HTR-8/SVneo (cell line): ENCODE data around the gene IGFL3.
"Not testable (repeated sequence)": the region's sequence is repeated elsewhere in the genome, so short reads cannot be mapped to it uniquely, and the experiment has no call there.

Experiments
- DNase-seq: peaks from one replicate; pipeline ENCODE4 v3.0.0; 2011; ENCODE audit warnings: low spot score, mixed read lengths; ENCODE audit not compliant: insufficient read length
- FAIRE-seq: peaks from 2 replicates; lab custom pipeline; 2011; peaks lifted over from hg19 to GRCh38; lab: Jason Lieb, UNC

The IGFL3 gene

DNA sequence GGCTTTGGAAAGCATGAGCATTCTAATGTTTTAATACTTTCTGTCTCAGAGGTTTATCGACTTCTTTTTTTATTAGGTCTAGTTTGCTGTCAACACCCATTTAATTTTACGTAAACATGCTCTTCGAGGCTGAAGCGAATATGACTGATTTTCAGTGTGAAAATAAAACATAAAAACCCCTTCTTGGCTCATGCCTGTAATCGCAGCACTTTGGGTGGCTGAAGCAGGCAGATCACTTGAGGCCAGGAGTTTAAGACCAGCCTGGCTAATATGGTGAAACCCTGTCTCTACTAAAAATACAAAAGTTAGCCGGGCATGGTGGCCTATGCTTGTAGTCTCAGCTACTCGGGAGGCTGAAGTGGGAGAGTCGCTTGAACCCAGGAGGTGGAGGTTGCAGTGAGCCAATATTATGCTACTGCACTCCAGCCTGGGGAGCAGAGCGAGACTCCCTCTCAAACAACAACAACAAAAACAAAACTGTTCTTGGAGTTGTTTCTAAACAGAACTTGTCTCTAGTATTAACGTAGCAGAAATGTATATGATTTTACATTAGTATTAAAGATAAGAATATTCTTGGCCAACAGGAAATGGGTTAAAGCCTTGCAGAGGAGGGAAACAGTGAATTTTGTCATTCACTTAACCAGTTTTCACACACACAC lies 7.1 kb upstream of the IGFL3 start:
- no peak for FAIRE-seq
- no peak for DNase-seq

GRCh38 chr19:46126086-46126580 lies 1.6 kb upstream of the IGFL3 start:
- DNase-seq, result no peak
- no peak for FAIRE-seq

DNA sequence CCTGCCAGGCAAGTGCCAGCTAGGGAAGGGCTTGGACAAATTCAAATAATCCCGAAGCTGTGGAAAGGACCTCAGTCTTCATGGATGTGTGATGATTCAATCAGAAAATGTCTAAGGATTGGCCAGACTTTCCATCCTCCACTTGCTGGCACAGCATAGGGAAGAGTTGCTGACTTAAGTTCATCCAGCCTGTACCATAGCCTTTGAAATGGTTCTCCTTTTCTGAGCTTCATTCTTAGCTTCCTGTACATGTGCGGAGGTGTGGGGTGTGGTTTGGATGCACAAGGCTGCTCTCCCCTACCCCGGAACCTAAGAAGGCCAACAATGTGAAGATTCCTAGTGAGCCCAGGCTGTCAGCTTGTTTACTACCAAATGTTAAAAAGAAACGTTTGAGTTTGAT lies 959 bp upstream of the IGFL3 start:
- FAIRE-seq (no peak), DNase-seq (no peak)

DNA sequence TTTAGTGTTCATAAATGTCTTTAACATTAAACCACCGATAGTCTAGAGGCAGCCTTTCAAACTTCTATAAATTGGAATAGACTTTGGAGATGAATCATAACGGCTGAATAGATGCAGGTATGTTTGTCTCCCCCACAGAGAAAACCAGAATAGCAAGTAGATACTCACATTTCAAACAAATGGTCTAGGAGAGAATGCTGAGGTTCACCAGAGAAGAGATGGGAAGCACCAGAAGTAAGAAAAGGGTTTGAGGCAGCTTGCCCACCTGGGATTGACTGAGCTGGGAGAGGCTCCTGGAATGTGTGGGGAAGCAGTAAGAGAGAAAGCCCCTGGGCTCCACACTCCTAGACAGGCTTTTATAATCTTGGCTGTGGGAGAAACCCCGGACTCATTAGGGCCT lies 6.4 kb downstream of the IGFL3 start:
- FAIRE-seq (no peak), DNase-seq (no peak)

GRCh38 chr19:46116121-46116520 lies 8.4 kb downstream of the IGFL3 start:
- no peak for DNase-seq
- no peak for FAIRE-seq

GRCh38 chr19:46115396-46116106 lies 8.9 kb downstream of the IGFL3 start:
- FAIRE-seq (peak; percentile 62), DNase-seq (peak; percentile 77)

DNA sequence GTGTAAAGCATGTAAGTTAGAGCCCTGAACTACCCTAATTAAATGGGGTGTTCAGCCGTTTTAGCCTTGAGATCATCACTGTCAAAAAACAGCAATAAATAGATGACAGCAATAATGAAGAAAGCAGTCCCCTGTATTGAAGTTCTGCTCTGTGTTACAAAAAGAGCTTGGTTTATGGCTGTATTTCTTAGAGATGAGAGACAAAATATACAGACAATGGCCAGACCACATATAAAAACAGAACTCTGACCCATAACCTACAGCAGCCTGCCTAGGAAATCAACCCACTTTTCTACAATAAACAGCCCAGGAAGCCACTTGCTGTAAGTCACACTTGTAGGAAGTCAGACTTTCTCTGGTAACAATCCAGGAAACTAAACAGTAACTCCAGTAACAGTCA lies 10.8 kb downstream of the IGFL3 start:
- FAIRE-seq, result no peak
- no peak for DNase-seq

- FAIRE-seq, result no peak
Observed at GRCh38 chr19:46112527-46112926, 12.0 kb downstream of the IGFL3 start.

DNA sequence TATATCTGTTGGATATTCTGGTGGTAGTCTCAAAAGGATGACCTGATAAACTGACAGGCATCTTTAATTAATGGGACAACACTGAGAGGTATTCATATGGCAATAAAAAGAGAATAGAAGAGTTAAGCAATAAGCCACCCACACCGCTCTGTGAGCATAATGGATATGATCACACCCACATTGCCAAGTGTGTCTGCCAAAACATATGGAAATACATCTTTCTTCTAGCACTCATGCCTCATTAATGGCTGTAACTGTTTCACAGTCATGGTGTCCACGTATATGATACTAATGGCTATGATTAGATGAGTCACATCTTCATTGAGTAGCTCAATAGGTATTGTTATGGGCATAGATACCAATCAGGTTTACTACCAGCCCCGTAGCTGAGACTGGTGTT lies 13.1 kb downstream of the IGFL3 start:
- DNase-seq (no peak), FAIRE-seq (no peak)

More at GRCh38 chr19:46112527-46112926, 12.0 kb downstream of the IGFL3 start:
- DNase-seq, result no peak

- FAIRE-seq (no peak), DNase-seq (no peak)
Observed at GRCh38 chr19:46109876-46110275, 14.6 kb downstream of the IGFL3 start.

DNA sequence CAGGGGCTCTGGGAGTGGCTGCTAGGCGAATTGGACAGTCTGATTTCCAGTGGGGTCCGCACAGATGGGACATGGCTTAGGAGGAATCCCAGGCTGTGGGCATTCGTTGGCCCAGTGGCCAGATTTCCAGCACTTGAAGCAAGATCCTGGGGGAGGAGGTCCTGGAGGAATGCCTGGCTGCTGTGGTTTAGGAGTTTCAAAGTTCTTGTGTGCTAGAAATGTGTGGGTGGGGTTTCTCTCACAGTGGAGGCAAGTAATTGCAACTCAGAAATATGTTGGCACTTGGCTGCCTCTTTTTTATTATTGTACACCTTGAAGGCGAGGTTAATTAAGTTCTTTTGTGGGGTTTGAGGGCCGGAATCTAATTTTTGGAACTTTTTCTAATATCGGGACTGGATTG lies 17.1 kb downstream of the IGFL3 start:
- FAIRE-seq, result no peak

DNA sequence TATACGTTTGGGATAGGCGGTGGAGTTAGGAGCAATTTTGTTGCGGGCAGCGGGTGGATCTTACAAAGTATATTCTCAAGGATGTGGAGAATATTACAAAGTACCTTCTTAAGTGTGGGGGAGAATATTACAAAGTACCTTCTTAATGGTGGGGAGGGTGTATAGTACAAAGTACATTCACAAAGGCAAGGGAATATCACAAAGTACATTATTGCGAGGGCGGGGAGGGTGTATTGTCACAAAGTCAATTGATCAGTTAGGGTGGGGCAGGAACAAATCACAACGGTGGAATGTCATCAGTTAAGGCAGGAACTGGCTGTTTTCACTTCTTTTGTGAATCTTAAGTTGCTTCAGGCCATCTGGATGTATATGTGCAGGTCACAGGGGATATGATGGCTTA lies 22.2 kb downstream of the IGFL3 start:
- FAIRE-seq, DNase-seq: not testable (repeated sequence)

More for the DNA sequence above, 17.1 kb downstream of the IGFL3 start:
- no peak for DNase-seq

- no peak for FAIRE-seq
- DNase-seq, result no peak
Observed at GRCh38 chr19:46101293-46101692, 23.2 kb downstream of the IGFL3 start.

DNA sequence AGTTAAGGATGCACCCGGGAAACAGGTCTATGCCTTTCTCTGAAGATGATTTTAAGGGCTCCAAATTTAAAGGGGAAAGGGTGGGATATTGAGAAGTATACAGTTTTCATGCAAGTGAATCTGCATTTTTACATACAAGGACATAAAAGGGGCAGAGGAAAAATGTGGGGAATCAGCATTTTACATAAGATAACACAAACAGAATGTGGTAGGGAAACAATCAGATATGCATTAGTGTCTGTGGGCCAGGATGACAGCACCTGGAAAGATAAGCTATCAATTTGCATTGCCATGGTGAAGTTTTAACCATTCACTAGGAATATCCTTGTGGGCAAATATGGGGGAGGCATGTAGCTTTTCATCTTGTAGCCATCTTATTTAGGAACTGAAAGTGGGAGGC lies 24.1 kb downstream of the IGFL3 start:
- DNase-seq (no peak), FAIRE-seq (no peak)

GRCh38 chr19:46090444-46090843 lies 34.0 kb downstream of the IGFL3 start:
- FAIRE-seq, result no peak
- no peak for DNase-seq

DNA sequence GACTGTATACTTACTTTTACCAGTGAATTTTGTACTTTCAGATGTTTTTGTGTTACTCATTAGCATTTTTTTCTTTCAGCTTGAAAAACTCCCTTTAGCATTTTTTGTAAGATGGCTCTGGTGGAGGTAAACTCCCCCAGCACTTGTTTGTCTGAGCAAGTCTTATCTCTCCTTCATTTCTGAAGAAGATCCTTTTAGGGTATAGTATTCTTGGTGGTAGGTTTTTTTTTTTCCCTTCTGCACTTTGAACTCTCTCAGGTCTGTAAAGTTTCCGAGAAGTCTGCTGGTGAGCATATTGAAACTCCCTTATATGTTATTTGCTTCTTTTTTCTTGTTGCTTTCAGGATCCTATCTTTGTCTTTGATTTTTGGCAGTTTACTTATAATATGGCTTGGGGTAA lies 35.1 kb downstream of the IGFL3 start:
- FAIRE-seq (no peak), DNase-seq (no peak)

DNA sequence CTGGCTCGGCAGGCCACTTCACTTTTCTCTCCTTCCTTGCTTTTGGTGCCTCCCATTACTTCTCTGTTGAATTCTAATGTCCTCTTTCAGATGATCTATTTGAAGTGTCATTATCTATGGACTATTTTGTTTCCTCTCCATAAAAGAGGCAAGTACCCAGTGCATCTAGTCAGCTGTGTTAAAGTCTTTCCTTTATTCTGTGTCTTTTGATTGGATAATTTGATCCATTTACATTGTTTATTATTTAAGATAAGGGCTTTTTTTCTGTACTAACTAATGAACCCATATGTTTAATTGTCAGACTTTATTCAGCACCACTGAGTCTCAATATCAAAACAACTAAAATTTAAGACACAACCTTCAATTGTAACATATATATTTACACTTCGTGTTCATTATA lies 36.4 kb downstream of the IGFL3 start:
- no peak for DNase-seq
- FAIRE-seq, result no peak

- DNase-seq (no peak), FAIRE-seq (no peak)
Observed at GRCh38 chr19:46085888-46086287, 38.6 kb downstream of the IGFL3 start.

GRCh38 chr19:46082728-46083050 lies 41.8 kb downstream of the IGFL3 start:
- DNase-seq (no peak), FAIRE-seq (no peak)

- FAIRE-seq (no peak), DNase-seq (peak; percentile 59)
Observed at GRCh38 chr19:46081928-46082727, 42.4 kb downstream of the IGFL3 start.

- DNase-seq (peak; percentile 49), FAIRE-seq (no peak)
Observed at GRCh38 chr19:46080561-46080960, 43.9 kb downstream of the IGFL3 start.
